Osteocyte (in vitro differentiated cells): ENCODE data around the gene CPXM2. TPM values are rescaled to one million over a fixed set of nuclear protein-coding genes. Genes with fewer than 3 reads are reported as not detected.

ENCODE experiments used
- DNase-seq: peaks from one replicate; pipeline ENCODE4 v3.0.0; 2021; ENCODE audit warnings: mixed read lengths; ENCODE audit not compliant: unreplicated experiment; ENCODE audit errors: extremely low spot score
- H3K27ac Mint-ChIP-seq: one replicate; pipeline ENCODE4 v1.8.0; 2021; ENCODE audit warnings: mild to moderate bottlenecking, mixed read lengths; ENCODE audit not compliant: unreplicated experiment
- H3K27me3 Mint-ChIP-seq: one replicate; pipeline ENCODE4 v1.8.0; 2021; ENCODE audit warnings: mixed read lengths; ENCODE audit not compliant: unreplicated experiment
- H3K36me3 Mint-ChIP-seq: one replicate; pipeline ENCODE4 v1.8.0; 2021; ENCODE audit warnings: mixed read lengths; ENCODE audit not compliant: unreplicated experiment
- H3K4me1 Mint-ChIP-seq: one replicate; pipeline ENCODE4 v1.8.0; 2021; ENCODE audit warnings: mixed read lengths; ENCODE audit not compliant: unreplicated experiment
- H3K4me3 Mint-ChIP-seq: one replicate; pipeline ENCODE4 v1.8.0; 2021; ENCODE audit warnings: mild to moderate bottlenecking, moderate library complexity, mixed read lengths; ENCODE audit not compliant: unreplicated experiment
- H3K9me3 Mint-ChIP-seq: one replicate; pipeline ENCODE4 v1.8.0; 2021; ENCODE audit warnings: mixed read lengths; ENCODE audit not compliant: unreplicated experiment
- CTCF ChIP-seq: fragments of 200-600 bp; sonication (generic); IDR thresholded peaks from 2 replicates; pipeline ENCODE4 v1.5.0; 2021; ENCODE audit warnings: antibody characterized with exemption, mild to moderate bottlenecking, moderate library complexity
- total RNA-seq: library from RNA; stranded (reverse); gene quantifications from 2 replicates; pipeline ENCODE4 v1.2.1, GENCODE V29; 2021

Gene CPXM2
- total RNA-seq, 1 donor from 2014 or later, result not detected

- H3K27me3 Mint-ChIP-seq, result peaks cover 28% of the 10 kb centered on the region
- DNase-seq, result no peak
- no peak overlapping the region for H3K4me3 Mint-ChIP-seq
- H3K9me3 Mint-ChIP-seq, result no peaks in the 10 kb centered on the region
- TF ChIP-seq CTCF, result no peak
- H3K4me1 Mint-ChIP-seq, result no peaks in the 10 kb centered on the region
- H3K27ac Mint-ChIP-seq, result no peak overlapping the region
- H3K36me3 Mint-ChIP-seq, result no peaks in the 10 kb centered on the region
Observed at GRCh38 chr10:123888751-123889150, 2.9 kb downstream of the CPXM2 start.

GRCh38 chr10:123888256-123888655, 3.4 kb downstream of the CPXM2 start:
- Mint-ChIP-seq H3K9me3 (no peaks in the 10 kb centered on the region), H3K4me3 (no peak overlapping the region), H3K4me1 (no peaks in the 10 kb centered on the region), H3K36me3 (no peaks in the 10 kb centered on the region), H3K27ac (no peak overlapping the region), H3K27me3 (peaks cover 28% of the 10 kb centered on the region)
- TF ChIP-seq CTCF, result no peak
- DNase-seq, result no peak

- DNase-seq, result no peak
- TF ChIP-seq CTCF, result no peak
- no peaks in the 10 kb centered on the region for H3K9me3 Mint-ChIP-seq
- H3K4me3 Mint-ChIP-seq, result no peak overlapping the region
- H3K27me3 Mint-ChIP-seq, result peaks cover 16% of the 10 kb centered on the region
- H3K4me1 Mint-ChIP-seq, result no peaks in the 10 kb centered on the region
- no peaks in the 10 kb centered on the region for H3K36me3 Mint-ChIP-seq
- no peak overlapping the region for H3K27ac Mint-ChIP-seq
Observed at GRCh38 chr10:123886292-123886691, 5.3 kb downstream of the CPXM2 start.

- no peak for DNase-seq
- no peak for TF ChIP-seq CTCF
- H3K27me3 Mint-ChIP-seq, result peaks cover 12% of the 10 kb centered on the region
- H3K9me3 Mint-ChIP-seq, result no peaks in the 10 kb centered on the region
- no peak overlapping the region for H3K4me3 Mint-ChIP-seq
- no peaks in the 10 kb centered on the region for H3K36me3 Mint-ChIP-seq
- H3K4me1 Mint-ChIP-seq, result no peaks in the 10 kb centered on the region
- no peak overlapping the region for H3K27ac Mint-ChIP-seq
Observed at GRCh38 chr10:123885406-123886170, 6.0 kb downstream of the CPXM2 start.

- H3K27ac Mint-ChIP-seq, result no peak overlapping the region
- H3K9me3 Mint-ChIP-seq, result no peaks in the 10 kb centered on the region
- peaks cover 5% of the 10 kb centered on the region for H3K27me3 Mint-ChIP-seq
- H3K4me3 Mint-ChIP-seq, result no peak overlapping the region
- no peak for TF ChIP-seq CTCF
- DNase-seq, result no peak
- H3K4me1 Mint-ChIP-seq, result no peaks in the 10 kb centered on the region
- H3K36me3 Mint-ChIP-seq, result no peaks in the 10 kb centered on the region
Observed at GRCh38 chr10:123884907-123885381, 6.7 kb downstream of the CPXM2 start.
